Kidney epithelial cell (primary cell): ENCODE data around the gene ACAA2. TPM values are rescaled to one million over a fixed set of nuclear protein-coding genes. Genes with fewer than 3 reads are reported as not detected.

Experiments used
- DNase-seq: peaks from one replicate; pipeline ENCODE4 v3.0.0-alpha.2; 2010; ENCODE audit warnings: low read depth
- H3K27me3 ChIP-seq: 2 replicates; pipeline ENCODE4 v1.6.0; 2011; ENCODE audit warnings: low read length; ENCODE audit not compliant: control insufficient read depth, insufficient read depth
- H3K36me3 ChIP-seq: 2 replicates; pipeline ENCODE4 v1.5.1; 2011; ENCODE audit warnings: low read length; ENCODE audit not compliant: control insufficient read depth, insufficient read depth
- H3K4me3 ChIP-seq: 2 replicates; pipeline ENCODE4 v1.5.1; 2011; ENCODE audit warnings: low read depth, mild to moderate bottlenecking, control low read depth, low read length
- total RNA-seq: library from RNA; depleted of rRNA; stranded (reverse); fragments of >200 nt; gene quantifications from 2 replicates; pipeline ENCODE4 v1.2.3, GENCODE V29; 2015
- TF ChIP-seq, protein P1 (sequence below): IDR thresholded peaks from 2 replicates; pipeline ENCODE4 v1.5.1; 2011; ENCODE audit warnings: mild to moderate bottlenecking, moderate library complexity, low read length, control low read depth, inconsistent platforms; ENCODE audit not compliant: insufficient read depth, poor library complexity, severe bottlenecking

The ACAA2 gene
- total RNA-seq, 1 donor from 2014 or later, result 68.0 TPM

DNA sequence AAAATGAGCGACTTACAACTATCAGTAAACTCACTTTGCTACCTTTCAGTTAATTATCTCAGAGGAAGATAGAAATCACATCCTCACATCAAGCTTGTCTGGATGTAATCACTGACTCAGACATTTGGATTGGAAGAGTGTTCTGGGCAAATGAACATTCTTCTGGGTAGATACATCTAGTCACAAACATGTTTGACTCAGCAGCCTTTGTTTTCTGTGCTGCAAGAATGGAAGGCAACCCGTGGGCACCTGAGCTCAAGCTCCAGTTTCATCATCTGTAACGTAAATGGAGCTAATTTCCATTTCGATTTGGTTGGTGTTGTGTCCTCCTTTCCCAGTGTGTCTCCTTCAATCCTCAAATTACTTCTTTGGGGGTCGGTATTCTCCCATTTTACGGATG lies 58.5 kb downstream of the ACAA2 start:
- H3K4me3 ChIP-seq, result no peak overlapping the region
- no peaks in the 10 kb centered on the region for H3K27me3 ChIP-seq
- TF ChIP-seq, protein P1, sequence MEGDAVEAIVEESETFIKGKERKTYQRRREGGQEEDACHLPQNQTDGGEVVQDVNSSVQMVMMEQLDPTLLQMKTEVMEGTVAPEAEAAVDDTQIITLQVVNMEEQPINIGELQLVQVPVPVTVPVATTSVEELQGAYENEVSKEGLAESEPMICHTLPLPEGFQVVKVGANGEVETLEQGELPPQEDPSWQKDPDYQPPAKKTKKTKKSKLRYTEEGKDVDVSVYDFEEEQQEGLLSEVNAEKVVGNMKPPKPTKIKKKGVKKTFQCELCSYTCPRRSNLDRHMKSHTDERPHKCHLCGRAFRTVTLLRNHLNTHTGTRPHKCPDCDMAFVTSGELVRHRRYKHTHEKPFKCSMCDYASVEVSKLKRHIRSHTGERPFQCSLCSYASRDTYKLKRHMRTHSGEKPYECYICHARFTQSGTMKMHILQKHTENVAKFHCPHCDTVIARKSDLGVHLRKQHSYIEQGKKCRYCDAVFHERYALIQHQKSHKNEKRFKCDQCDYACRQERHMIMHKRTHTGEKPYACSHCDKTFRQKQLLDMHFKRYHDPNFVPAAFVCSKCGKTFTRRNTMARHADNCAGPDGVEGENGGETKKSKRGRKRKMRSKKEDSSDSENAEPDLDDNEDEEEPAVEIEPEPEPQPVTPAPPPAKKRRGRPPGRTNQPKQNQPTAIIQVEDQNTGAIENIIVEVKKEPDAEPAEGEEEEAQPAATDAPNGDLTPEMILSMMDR, result no peak
- peak; percentile 26 for DNase-seq
- no peaks in the 10 kb centered on the region for H3K36me3 ChIP-seq

DNA sequence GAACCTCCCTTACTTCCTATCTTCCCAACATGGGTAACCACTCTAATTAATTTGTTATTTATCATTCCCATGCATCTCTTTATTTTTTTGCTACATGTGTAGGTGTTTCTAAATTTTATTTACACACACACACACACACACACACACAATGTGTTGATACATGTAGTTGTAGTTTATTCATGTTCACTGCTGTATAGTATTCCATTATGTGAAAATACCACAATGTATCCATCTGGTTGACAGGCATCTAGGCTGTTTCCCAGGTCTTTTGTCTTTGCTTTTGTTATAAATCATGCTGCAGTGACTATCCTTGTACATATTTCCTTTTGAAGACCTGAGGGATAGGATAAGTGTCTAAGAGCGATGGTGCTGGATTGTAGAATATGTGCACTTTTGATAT lies 59.7 kb downstream of the ACAA2 start:
- Histone ChIP-seq H3K27me3 (no peaks in the 10 kb centered on the region), H3K36me3 (no peaks in the 10 kb centered on the region), H3K4me3 (no peak overlapping the region)
- TF ChIP-seq, protein P1, result no peak
- no peak for DNase-seq

DNA sequence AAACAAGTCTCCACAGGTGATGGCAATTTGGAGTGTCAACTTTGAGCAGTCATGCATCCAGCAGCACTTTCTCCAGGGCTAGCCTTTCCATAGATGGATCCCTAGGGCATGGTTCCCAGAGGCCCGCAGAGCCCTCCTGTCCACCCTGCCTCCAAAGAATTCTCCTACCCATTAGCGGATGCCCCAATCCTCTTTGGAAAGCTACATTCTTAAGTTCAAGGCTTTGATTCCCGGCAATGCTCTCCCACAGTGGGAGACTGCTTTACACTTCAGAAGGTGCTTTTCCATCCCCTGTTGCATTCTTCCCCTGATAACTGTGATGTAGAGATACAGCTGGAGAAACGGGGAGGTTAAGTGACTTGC lies 61.3 kb downstream of the ACAA2 start:
- no peak for DNase-seq
- no peak overlapping the region for H3K4me3 ChIP-seq
- H3K27me3 ChIP-seq, result no peaks in the 10 kb centered on the region
- H3K36me3 ChIP-seq, result no peaks in the 10 kb centered on the region
- TF ChIP-seq, protein P1, result no peak

DNA sequence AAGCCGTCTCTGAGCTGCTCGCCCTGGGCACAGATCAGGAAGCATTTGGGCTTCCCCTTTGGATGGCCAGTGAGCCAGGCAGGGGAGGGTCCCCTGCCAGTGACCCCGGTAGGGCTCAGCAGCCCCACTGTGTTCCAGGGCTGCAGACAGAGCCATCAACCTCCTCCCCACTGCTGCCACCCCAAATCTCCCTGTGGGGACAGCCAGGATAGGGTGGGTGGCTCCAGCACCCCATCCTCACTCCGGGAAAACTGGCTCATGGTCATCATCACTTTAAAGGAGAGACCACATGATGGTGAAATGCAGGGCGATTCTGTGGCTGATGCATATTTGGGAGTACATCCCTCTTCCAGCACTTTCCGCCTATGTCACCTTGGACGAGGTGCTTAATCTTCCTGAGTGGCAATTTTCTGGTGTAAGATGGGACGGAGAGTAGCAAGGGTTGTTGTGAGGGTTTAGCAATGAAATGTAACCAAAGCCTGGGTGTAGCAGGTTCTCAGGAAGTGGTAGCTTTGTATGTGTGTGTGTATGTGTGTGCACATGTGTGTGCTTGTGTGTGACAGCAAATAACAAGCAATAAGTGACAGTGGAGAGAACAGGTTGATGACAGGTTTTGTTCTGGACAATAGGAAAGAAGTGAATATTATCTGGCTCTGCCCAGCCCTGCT lies 61.8 kb downstream of the ACAA2 start:
- Histone ChIP-seq H3K4me3 (no peak overlapping the region), H3K27me3 (no peaks in the 10 kb centered on the region), H3K36me3 (no peaks in the 10 kb centered on the region)
- DNase-seq, result no peak
- TF ChIP-seq, protein P1, result no peak

DNA sequence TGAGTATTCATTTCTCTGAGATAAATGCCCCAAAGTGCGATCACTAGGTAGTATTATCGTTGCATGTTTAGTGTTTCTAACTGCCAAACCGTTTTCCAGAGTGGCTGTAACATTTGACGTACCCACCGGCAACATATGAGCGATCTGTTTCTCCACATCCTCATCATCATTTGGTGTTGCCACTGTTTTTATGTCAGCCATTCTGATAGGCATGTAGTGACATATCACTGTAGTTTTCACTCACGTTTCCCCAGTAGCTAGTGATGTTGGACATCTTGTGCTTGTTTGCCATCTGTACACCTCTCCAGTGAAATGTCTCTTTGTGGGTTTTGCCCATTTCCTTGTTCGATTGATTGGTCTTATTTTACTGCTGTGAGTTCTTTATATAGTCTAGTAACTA lies 63.8 kb downstream of the ACAA2 start:
- H3K36me3 ChIP-seq, result no peaks in the 10 kb centered on the region
- TF ChIP-seq, protein P1, result no peak
- H3K4me3 ChIP-seq, result no peak overlapping the region
- no peaks in the 10 kb centered on the region for H3K27me3 ChIP-seq
- no peak for DNase-seq

DNA sequence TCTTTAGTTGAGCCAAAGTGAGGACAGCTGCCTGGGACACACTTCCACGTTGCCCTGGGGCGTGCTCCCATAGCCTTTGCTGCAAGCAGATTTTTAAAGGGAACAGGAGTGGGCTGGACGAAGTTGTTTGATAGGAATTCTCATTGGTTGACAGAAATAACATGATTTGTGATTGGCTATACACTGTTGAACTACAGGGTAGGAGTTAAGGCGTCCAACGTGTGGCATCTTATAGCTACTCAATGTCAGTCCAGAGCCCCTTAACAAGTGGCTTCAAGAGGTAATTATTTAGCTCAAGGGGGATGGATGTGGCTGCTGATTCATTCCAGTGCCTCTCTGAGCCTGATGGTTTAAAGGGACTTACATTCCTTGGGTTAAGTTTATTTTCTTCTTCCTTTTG lies 65.5 kb downstream of the ACAA2 start:
- no peak for DNase-seq
- no peak overlapping the region for H3K4me3 ChIP-seq
- TF ChIP-seq, protein P1, result no peak
- H3K36me3 ChIP-seq, result no peaks in the 10 kb centered on the region
- no peaks in the 10 kb centered on the region for H3K27me3 ChIP-seq
